Fibroblast of villous mesenchyme (primary cell): ENCODE measurements around the gene ADGRL3. TPM values are rescaled to one million over a fixed set of nuclear protein-coding genes. Genes with fewer than 3 reads are reported as not detected.

Source experiments
- DNase-seq: peaks from one replicate; pipeline ENCODE4 v3.0.0-alpha.2; 2010; ENCODE audit warnings: low read depth
- H3K4me3 ChIP-seq: 2 replicates; pipeline ENCODE4 v1.5.1; 2011; ENCODE audit warnings: low read depth, mild to moderate bottlenecking, low read length
- total RNA-seq: library from RNA; depleted of rRNA; stranded (reverse); fragments of >200 nt; gene quantifications from 2 replicates; pipeline ENCODE4 v1.2.3, GENCODE V29; 2012
- TF ChIP-seq, protein P1 (sequence below): IDR thresholded peaks from 2 replicates; pipeline ENCODE4 v1.5.1; 2012; ENCODE audit warnings: low read depth, mild to moderate bottlenecking, low read length; ENCODE audit not compliant: insufficient read depth

Gene ADGRL3
- total RNA-seq, 1 donor = 2.2 TPM

- no peak for DNase-seq
- TF ChIP-seq, protein P1, sequence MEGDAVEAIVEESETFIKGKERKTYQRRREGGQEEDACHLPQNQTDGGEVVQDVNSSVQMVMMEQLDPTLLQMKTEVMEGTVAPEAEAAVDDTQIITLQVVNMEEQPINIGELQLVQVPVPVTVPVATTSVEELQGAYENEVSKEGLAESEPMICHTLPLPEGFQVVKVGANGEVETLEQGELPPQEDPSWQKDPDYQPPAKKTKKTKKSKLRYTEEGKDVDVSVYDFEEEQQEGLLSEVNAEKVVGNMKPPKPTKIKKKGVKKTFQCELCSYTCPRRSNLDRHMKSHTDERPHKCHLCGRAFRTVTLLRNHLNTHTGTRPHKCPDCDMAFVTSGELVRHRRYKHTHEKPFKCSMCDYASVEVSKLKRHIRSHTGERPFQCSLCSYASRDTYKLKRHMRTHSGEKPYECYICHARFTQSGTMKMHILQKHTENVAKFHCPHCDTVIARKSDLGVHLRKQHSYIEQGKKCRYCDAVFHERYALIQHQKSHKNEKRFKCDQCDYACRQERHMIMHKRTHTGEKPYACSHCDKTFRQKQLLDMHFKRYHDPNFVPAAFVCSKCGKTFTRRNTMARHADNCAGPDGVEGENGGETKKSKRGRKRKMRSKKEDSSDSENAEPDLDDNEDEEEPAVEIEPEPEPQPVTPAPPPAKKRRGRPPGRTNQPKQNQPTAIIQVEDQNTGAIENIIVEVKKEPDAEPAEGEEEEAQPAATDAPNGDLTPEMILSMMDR = no peak
- no peak overlapping the region for H3K4me3 ChIP-seq
These were observed 573.6 kb downstream of the ADGRL3 start for GRCh38 chr4:61773655-61774245.

- no peak for DNase-seq
- no peak overlapping the region for H3K4me3 ChIP-seq
- TF ChIP-seq, protein P1 = no peak
These were observed 582.0 kb downstream of the ADGRL3 start for GRCh38 chr4:61782133-61782532.

- no peak for DNase-seq
- H3K4me3 ChIP-seq = no peak overlapping the region
- TF ChIP-seq, protein P1 = no peak
These were observed 582.9 kb downstream of the ADGRL3 start for GRCh38 chr4:61783050-61783449.

- DNase-seq = no peak
- TF ChIP-seq, protein P1 = no peak
- H3K4me3 ChIP-seq = no peak overlapping the region
These were observed 585.6 kb downstream of the ADGRL3 start for GRCh38 chr4:61785761-61786160.

GRCh38 chr4:61786211-61786610, 586.1 kb downstream of the ADGRL3 start:
- DNase-seq = no peak
- no peak overlapping the region for H3K4me3 ChIP-seq
- TF ChIP-seq, protein P1 = no peak

- no peak for DNase-seq
- TF ChIP-seq, protein P1 = no peak
- no peak overlapping the region for H3K4me3 ChIP-seq
These were observed 595.9 kb downstream of the ADGRL3 start for GRCh38 chr4:61795998-61796397.

GRCh38 chr4:61799794-61800193, 599.7 kb downstream of the ADGRL3 start:
- H3K4me3 ChIP-seq = no peak overlapping the region
- DNase-seq = no peak
- TF ChIP-seq, protein P1 = no peak
